Hematopoietic multipotent progenitor cell treated with erythropoietin and hydrocortisone succinate and interleukin-3 and kit ligand, for 17 days (in vitro differentiated cells): ENCODE measurements around the gene PINLYP.
"Not testable (repeated sequence)": the region's sequence is repeated elsewhere in the genome, so short reads cannot be mapped to it uniquely, and the experiment has no call there.

Experiments used
- DNase-seq: peaks from one replicate; pipeline ENCODE4 v3.0.0-alpha.2; 2015; ENCODE audit warnings: low spot score

Gene PINLYP

DNA sequence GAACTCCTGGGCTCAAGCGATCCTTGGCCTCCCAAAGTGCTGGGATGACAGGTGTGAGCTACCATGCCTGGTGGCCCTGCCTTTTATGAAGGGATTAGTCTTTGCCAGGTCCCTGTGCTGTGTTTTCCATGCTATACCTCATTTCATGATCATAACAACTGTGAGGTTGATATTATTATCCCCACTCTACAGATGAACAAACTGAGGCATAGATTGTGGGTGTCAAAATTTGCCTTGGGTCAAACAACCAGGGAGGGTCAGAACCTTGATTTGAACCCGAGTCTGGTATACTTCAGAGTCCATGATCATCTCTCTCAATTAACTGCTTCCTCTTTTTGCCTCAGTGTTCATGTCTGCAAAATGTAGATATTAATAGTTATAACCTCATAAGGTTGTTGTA, 6.9 kb downstream of the PINLYP start:
- no peak for DNase-seq

- DNase-seq: no peak
These were observed 8.9 kb downstream of the PINLYP start for GRCh38 chr19:43584484-43584883.

DNA sequence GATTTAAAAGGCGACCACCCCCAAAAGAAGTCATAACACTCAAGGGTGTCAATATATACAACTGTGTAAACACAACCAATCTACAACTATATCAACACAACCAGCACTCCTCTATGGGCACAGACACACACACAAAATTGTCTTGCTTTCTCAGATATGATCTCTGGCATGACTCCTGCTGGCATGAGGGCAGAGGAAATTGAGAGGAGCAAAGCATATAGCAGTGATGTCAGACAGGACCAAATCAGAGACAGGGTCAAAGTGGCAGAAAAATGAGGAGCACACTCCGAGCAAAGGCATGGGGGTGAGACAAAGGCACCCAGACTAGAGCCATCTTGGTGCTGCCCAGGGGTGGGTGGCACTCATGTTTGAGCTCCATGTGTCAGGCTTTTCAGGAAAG, 10.7 kb downstream of the PINLYP start:
- DNase-seq: no peak

DNA sequence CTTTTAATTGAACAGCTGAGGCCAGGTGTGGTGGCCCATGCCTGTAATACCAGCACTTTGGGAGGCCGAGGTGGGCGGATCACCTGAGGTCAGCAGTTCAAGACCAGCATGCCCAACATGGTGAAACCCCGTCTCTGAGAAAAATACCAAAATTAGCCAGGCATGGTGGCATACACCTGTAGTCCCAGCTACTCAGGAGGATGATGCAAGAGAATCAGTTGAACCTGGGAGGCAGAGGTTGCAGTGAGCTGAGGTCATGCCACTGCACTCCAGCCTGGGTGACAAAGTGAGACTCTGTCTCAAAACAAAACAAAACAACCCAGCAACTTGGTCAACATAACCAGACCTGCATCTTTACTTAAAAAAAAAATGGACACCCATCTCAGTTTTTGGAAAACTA, 11.4 kb downstream of the PINLYP start:
- DNase-seq: not testable (repeated sequence)

DNA sequence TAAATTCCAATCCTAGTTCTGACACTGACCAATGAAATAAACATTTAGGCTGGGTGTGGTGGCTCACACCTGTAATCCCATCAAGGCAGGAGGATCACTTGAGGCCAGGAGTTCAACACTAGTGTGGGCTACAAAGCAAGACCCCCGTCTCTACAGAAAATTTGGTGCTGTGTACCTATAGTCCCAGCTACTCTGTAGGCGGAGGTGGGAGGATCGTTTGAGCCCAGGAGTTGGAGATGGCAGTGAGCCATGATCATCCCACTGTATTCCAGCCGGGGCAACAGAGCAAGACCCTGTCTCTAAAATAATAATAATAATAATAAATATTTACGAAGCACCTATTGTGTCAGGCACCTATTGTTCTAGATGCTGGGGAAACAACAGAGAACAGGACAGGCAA, 13.7 kb downstream of the PINLYP start:
- DNase-seq: no peak

GRCh38 chr19:43589678-43590077, 14.1 kb downstream of the PINLYP start:
- DNase-seq: no peak

GRCh38 chr19:43591904-43592772, 16.5 kb downstream of the PINLYP start:
- no peak for DNase-seq

DNA sequence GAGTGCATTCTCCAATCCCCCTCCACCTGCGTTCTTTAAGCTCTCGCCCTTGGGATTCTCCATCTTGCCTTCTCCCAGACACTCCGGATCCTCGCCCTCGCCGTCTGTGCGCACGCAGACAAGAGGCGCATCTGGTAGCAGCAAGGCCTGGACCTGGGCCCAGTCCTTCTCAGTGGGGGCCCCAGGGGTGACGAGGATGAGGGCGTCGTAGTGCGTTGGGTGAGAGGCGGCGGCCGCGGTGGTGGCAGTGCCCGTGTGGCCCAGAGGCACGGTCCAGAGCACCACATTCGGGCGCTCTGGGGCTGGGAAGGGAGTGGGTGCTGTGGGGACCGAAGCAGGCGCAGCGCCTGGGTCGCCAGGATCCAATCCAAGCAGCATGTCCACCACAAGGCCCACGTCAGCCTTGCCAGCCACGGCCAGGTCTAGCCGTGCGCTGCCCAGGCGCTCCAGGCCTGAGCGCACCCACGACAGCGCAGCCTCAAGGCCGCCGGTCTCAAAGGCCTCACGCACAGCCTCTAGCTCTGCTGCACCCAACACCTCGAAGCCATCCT, 17.3 kb downstream of the PINLYP start:
- no peak for DNase-seq

- DNase-seq: no peak
These were observed 18.6 kb downstream of the PINLYP start for GRCh38 chr19:43594081-43594697.

DNA sequence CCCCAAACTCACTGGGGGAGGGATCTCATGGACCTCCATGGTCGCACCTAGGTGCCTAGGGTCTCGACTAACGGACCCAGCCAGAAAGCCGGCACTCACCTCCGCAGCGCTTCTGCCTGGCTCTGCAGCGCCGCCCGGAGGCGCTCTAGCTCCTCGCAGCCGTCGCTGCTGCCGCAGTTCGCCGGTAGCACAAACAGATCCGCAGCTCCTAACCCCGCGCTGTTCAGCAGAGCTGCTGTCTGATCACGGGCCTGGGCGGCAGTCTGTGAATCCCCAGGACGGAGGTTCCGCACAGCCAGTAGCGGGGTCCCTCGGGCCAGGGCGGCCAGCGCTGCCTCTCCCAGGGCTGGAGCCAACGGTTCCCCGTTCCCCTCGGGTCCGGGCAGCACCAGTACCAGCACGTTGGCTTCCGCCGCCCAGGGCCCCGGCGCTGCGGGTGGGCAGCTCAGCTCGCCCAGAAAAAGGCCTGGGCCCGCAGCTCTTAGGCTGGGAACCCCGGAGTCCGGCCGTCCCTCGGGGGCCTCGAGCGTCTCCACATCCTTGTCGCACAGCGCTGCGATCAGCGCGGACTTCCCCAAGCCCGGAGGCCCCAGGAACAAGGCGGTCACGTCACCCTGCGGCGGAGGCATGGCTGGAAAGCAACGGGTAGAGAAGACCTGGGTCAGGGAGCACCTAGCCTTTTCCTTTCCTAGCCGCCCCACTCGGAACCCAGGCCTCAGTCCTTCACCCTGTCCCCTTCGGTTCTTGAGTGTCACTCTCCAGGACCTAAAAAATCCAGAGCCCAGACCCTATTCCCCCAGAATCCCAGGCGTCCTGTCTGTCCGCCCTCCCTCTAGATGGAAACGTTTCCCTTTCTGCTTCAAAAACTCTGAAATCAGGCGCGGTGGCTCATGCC, 19.4 kb downstream of the PINLYP start:
- DNase-seq: peak; percentile 75

GRCh38 chr19:43595605-43595998, 20.0 kb downstream of the PINLYP start:
- no peak for DNase-seq

GRCh38 chr19:43595999-43596841, 20.6 kb downstream of the PINLYP start, which contains the start of the genes IRGQ and ZNF576:
Gene IRGQ, minus strand, starts transcription at chr19:43596134. Its CDS starts 796 bp downstream, at chr19:43595338.
Gene ZNF576, plus strand, starts transcription at chr19:43596595. Its CDS starts 514 bp downstream, at chr19:43597109.
- peak; percentile 100 for DNase-seq

DNA sequence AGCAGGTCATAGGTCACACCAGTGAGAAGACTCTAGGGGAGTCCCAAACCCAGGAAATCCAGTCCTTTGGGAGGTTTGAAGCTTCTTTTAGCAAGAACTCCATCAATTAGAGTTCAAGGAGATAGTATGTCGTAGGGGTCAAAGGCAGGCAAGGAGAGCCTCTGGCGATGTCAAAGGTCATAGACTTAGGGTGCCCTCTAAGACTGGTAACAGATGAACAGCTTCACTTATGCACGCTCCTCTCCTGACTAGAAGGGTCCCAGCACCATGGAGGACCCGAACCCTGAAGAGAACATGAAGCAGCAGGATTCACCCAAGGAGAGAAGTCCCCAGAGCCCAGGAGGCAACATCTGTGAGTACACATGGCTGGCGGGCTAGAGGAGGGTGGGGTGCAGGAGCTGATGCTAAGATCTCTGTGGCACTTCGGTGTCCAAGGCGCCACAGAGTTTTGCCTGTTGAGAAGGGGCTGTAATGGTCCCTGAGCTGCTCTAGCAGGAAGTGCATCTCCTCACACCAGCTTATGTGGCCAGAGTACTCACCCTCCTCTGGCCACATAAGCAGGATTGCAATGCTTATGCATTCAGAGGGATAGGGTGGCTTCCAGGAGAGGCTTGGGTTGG, 21.4 kb downstream of the PINLYP start:
- no peak for DNase-seq

- DNase-seq: no peak
These were observed 22.3 kb downstream of the PINLYP start for GRCh38 chr19:43597876-43598275.

DNA sequence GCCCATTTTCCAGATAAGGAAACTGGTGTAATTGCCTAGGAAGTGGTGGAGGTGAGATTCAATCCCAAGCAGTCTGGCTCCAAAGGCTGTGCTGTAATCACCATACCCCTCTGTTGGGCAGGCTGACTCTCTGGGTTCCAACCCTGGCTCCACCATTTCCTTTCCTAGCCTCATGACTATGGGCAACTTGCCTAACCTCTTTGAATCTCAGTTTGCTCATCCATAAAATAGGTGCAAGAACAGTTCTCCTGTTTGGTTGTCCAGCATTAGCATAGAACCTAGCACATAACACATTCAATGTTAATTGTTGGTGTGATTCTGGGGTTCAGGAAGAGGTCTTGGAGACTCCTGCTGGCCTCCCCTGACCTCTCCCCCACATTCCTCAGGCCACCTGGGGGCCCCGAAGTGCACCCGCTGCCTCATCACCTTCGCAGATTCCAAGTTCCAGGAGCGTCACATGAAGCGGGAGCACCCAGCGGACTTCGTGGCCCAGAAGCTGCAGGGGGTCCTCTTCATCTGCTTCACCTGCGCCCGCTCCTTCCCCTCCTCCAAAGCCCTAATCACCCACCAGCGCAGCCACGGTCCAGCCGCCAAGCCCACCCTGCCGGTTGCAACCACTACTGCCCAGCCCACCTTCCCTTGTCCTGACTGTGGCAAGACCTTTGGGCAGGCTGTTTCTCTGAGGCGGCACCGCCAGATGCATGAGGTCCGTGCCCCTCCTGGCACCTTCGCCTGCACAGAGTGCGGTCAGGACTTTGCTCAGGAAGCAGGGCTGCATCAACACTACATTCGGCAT, 23.0 kb downstream of the PINLYP start:
- DNase-seq: no peak

- no peak for DNase-seq
These were observed 24.2 kb downstream of the PINLYP start for GRCh38 chr19:43599635-43600295.

GRCh38 chr19:43600326-43600725, 24.7 kb downstream of the PINLYP start:
- not testable (repeated sequence) for DNase-seq

GRCh38 chr19:43605875-43606568, 30.4 kb downstream of the PINLYP start:
- no peak for DNase-seq
